ENCODE measurements around the gene HPCAL1.

The HPCAL1 gene

DNA sequence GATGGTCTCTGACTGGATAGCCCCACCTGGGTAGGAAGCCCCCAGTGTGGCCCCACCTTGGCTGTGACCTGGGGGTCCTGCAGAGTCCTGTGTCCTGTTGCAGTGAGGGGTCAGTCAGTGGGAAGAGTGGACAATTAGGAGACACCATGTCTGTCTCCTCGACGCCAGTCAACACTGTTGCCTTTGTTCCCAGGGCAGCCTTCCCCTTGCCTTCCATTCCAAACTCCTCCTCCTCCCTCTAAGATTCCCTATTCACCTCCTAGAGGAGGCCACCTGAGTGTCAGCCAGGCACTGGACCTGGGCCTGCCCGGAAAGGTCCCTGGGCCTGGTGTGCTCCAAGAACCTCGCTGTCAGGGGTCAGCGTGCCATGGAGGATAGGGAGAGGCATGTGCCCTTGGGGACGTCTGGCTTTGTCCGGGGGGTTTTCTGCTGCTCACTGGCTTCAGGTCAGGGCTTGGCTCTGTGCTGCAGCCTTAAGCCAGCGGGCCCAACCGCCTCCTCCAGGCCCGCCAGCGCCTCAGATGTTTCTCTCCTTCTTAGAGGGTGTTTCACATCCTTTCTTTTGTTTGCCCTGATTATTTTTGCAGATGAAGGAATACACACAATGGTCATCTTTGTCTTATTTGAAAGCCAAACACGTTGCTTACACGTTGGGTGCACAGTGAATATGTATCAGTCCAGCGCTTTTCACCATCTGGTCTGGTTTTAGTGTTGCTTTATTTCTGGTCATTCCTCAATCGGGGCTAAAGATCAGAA lies 68.9 kb downstream of the HPCAL1 start:
- TF ChIP-seq, protein P1, sequence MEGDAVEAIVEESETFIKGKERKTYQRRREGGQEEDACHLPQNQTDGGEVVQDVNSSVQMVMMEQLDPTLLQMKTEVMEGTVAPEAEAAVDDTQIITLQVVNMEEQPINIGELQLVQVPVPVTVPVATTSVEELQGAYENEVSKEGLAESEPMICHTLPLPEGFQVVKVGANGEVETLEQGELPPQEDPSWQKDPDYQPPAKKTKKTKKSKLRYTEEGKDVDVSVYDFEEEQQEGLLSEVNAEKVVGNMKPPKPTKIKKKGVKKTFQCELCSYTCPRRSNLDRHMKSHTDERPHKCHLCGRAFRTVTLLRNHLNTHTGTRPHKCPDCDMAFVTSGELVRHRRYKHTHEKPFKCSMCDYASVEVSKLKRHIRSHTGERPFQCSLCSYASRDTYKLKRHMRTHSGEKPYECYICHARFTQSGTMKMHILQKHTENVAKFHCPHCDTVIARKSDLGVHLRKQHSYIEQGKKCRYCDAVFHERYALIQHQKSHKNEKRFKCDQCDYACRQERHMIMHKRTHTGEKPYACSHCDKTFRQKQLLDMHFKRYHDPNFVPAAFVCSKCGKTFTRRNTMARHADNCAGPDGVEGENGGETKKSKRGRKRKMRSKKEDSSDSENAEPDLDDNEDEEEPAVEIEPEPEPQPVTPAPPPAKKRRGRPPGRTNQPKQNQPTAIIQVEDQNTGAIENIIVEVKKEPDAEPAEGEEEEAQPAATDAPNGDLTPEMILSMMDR (IDR thresholded peaks at IDR 0.05; ENCODE audit: control insufficient read depth, insufficient read depth, low read depth, low read length, missing control alignments) = no peak
- H3K4me3 ChIP-seq (ENCODE audit: control insufficient read depth, low read depth, low read length) = no peak overlapping the region
- no peak for DNase-seq (ENCODE audit: low read depth)

DNA sequence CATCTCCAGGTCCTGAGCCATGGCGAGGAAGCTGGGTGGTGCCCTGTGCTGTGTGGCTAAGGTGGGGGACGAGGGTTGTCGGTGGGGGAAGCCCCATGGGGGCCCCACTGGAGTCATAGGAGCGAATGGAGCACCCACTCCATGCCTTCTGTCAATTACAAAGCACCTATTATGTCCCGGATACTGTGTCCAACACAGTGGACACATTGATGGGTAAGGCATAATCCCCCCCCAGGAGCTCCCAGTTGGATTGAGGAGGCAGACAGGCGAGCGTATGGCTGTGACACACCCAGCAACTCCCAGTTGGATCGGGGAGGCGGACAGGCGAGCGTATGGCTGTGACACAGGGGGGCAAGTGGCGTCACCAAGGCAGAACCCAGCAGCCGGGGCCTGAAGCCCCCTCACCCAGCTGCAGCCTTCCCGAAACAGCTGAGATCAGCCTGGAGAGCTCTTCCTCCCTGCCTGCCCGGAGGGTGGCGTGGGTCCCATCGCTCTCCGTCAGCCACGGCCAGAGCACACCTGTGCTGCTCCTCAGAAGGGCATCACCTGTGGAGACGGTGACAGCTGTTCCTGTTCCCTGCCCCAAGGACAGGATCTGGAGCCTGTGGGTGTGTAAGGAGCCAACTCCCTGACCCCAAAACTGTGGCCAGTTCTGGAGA lies 69.6 kb downstream of the HPCAL1 start:
- TF ChIP-seq, protein P1 (IDR thresholded peaks at IDR 0.05; ENCODE audit: control insufficient read depth, insufficient read depth, low read depth, low read length, missing control alignments) = no peak
- DNase-seq (ENCODE audit: low read depth) = no peak
- no peak overlapping the region for H3K4me3 ChIP-seq (ENCODE audit: control insufficient read depth, low read depth, low read length)

DNA sequence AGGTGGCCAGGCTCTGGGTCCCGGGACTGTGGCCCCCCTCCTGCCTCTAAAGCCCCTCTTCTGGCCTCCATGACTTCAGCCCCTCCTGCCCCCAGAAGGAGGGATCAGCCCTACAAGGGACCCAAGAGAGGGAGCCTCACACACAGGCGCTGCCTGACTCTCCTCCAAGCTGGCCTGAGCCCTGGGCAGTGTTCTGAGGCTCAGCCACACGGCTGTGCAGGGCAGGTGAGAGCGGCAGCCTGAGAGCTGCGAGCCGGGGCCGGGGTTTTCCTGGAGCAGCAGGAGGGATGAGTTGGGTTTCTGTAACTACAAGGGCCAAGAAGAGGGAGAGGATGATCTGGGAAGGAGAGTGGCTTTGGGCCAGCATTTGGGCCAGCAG lies 70.1 kb downstream of the HPCAL1 start:
- DNase-seq (ENCODE audit: low read depth) = no peak
- no peak overlapping the region for H3K4me3 ChIP-seq (ENCODE audit: control insufficient read depth, low read depth, low read length)
- TF ChIP-seq, protein P1 (IDR thresholded peaks at IDR 0.05; ENCODE audit: control insufficient read depth, insufficient read depth, low read depth, low read length, missing control alignments) = no peak

DNA sequence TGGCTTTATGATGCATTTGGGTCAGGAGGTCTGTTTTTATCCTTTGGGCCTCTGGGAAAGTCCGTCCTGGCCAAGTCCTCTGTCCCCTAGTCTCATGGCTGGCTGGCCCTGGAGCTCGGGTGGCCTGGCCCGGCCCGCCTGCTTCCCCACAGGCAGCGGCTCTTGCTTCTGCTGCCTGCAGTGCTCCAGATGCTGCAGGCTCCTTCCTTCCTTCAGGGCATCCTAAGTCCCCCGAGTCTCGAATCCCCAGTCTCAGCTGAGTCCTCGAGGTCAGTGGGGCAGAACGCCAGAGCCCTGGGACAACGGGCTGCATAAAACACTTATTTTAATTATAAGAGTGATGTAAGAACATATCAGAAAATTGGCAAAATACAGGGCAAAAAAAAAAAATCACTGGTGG lies 71.2 kb downstream of the HPCAL1 start:
- DNase-seq (ENCODE audit: low read depth) = no peak
- TF ChIP-seq, protein P1 (IDR thresholded peaks at IDR 0.05; ENCODE audit: control insufficient read depth, insufficient read depth, low read depth, low read length, missing control alignments) = no peak
- no peak overlapping the region for H3K4me3 ChIP-seq (ENCODE audit: control insufficient read depth, low read depth, low read length)

DNA sequence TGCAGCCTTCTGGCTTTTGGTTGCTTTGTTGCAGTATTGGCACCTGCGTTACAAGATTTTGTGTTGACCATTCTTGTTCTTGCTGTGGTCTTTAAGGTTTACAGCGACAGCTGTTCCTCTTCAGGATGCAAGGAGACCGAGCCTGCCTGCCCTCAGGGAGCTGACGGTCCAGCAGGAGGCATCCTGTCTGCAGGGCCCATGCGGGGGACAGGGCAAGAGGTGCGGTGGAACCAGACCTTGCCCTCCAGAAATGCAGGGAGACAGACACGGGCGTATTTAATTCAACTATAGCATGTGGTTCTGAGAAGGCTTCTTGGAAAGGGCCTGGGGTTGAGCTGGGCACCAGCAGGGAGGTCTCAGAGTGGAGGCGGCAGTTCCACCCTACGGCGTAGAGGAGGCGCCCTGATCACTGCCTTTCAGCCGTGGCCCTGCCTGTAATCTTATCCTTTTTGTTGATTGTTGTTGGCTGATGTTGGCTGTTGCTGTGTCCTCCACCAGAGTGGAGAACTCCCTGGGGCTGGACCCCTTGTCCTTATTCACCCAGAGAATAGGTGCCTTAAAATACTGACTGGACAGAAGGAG lies 71.7 kb downstream of the HPCAL1 start:
- TF ChIP-seq, protein P1 (IDR thresholded peaks at IDR 0.05; ENCODE audit: control insufficient read depth, insufficient read depth, low read depth, low read length, missing control alignments) = no peak
- H3K4me3 ChIP-seq (ENCODE audit: control insufficient read depth, low read depth, low read length) = no peak overlapping the region
- no peak for DNase-seq (ENCODE audit: low read depth)

DNA sequence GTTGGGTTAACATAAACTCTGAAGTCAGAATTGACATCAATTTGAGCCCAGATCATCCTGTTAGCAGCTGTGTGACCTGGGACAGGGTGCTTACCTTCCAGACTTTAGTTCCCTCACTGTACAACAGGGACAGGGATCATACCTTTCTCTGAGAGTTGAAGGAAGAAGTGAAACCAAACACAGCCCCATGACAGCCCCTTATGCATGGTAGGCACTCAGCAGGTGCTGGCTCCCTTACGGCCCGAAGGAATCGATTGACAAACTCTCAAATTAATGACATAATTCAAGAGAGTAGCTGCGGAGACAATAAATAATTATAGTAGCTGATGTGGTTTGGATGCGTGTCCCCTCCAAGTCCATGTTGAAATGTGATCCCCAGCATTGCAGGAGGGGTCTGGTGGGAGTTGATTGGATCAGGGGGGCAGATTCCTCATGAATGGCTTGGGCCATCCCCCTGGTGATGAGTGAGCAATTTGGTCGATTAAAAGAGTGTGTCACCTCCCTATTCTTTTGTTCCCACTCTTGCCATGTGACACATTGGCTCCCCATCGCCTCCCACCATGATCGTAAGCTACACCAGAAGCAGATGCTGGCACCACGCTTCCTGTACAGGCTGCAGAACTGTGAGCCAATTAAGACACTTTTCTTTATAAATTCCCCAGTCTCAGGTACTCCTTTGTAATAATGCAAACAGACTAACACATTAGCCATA lies 73.0 kb downstream of the HPCAL1 start:
- TF ChIP-seq, protein P1 (IDR thresholded peaks at IDR 0.05; ENCODE audit: control insufficient read depth, insufficient read depth, low read depth, low read length, missing control alignments) = no peak
- no peak overlapping the region for H3K4me3 ChIP-seq (ENCODE audit: control insufficient read depth, low read depth, low read length)
- no peak for DNase-seq (ENCODE audit: low read depth)
